HG03135 (cell line): ENCODE data around the gene CNIH3.
"Not testable (repeated sequence)": the region's sequence is repeated elsewhere in the genome, so short reads cannot be mapped to it uniquely, and the experiment has no call there.

ENCODE experiments used
- ATAC-seq: cut with Tn5 transposase; IDR thresholded peaks from one replicate; pipeline ENCODE4 v1.9.1; 2021; ENCODE audit warnings: mild to moderate bottlenecking, moderate library complexity; ENCODE audit not compliant: unreplicated experiment

The CNIH3 gene

DNA sequence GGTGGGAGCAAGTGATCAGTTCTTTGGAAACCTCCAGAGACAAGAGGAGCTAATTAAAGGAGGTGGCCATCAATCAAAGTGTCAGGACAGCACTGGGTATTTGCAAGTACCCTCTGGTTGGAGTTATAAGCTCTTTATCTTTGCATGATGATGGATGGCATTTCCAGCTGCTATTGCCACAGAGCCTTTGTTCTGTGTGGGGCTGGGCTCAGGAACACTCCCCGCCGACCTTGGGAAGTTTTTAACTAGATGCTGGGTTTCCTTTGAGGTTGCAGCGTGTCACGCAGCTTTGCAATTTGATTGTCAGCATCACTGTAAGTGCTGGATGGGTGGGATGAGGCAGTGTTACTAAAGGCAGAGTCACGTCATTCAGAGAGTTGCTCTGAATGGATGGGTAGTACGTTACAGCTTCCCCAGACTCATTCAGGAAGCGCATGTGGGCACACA is 68.9 kb downstream of the CNIH3 start:
- no peak for ATAC-seq

- not testable (repeated sequence) for ATAC-seq
These were observed 70.0 kb downstream of the CNIH3 start for GRCh38 chr1:224686140-224686539.

DNA sequence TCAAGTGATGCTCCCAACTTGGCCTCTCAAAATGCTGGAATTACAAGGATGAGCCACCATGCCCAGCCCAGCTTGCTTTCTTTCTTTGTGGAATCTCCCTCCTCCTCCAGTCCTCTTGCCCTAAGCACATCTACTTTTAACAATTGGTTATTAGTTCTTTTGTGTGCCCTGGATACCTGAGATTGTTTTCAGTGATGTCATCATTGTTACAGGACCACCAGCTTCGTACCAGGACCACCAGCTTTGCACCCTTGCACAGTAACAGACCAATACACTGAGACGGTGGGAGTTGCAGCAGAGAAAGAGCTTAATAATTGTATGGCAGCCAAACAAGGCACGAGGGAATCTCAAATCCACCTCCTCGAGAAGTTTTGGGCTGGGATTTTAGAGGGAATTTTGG is 71.3 kb downstream of the CNIH3 start:
- no peak for ATAC-seq

- no peak for ATAC-seq
These were observed 73.3 kb downstream of the CNIH3 start for GRCh38 chr1:224689374-224689773.

DNA sequence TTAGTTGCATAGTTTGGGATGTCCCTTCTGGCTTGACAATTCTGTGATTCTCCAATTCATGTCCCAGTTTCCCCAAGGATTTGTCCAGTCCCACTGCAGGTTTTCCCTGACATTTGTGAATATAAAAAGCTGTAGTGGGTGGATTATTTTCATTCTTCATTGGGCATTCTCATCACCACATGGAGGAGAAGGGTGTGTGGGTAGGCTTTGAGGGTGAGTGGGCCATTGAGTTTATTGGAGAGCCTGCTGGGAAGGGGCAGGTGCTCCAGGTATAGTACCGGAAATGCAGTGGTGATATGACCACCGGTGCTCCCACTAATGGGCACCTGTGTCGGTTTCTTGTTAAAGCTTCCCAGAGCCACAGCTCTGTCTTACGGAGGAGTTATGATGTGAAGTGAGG is 74.5 kb downstream of the CNIH3 start:
- ATAC-seq, result no peak

DNA sequence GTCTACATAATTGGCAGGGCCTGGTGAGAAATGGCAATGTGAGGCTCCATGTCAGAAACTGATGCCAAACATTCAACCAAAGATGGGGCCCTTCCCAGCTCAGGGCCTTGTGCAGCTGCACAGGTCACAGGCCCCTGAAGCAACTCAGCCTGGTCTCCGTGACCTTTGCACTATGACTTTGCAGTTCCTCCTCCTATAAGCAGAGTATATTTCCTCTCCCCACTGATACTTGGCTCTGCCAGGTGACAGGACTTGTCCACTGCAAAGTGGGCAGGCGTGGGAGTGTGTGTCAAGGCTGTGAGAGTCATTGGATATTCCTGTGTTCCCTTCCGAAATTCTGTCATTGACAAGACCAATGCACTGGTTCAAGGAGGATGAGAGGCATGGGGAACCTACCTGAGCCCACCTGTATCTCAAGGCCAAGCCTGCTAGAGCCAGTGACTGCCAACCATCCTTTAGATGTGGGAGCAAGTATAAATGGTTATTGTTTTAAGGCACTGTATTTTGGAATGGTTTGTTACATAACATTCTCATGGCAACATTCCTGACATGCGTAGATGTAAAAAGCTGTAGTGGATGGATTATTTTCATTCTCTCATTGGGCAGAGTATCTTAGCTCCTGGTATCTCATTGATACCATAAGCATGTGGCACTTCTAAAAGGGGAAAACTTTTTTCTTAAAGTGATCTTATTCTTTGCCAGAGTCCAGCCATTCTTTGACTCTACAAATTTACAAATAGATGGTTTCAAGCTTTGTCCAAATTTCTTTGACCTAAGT is 75.2 kb downstream of the CNIH3 start:
- no peak for ATAC-seq

- ATAC-seq, result no peak
These were observed 78.9 kb downstream of the CNIH3 start for GRCh38 chr1:224694969-224695368.

DNA sequence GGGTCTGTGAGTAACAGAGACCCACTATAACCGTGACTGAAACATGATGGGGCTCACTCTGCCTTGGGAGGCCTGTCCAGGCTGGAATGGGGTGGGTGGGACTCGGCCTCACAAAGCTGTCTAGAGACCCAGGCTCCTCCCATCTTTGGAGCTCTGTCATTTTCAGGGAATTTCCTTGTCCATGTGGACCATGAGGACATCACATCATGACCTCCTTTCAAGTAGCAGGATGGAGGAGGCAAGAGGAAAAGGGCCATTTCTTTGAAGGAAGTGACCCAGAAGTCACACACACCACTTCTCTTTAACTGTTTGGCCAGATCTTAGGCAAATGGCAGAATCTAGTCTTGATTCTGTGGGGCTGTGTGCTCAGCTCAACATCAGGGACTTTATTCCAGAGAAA is 79.9 kb downstream of the CNIH3 start:
- ATAC-seq, result no peak

GRCh38 chr1:224696891-224697765 is 81.0 kb downstream of the CNIH3 start:
- no peak for ATAC-seq

DNA sequence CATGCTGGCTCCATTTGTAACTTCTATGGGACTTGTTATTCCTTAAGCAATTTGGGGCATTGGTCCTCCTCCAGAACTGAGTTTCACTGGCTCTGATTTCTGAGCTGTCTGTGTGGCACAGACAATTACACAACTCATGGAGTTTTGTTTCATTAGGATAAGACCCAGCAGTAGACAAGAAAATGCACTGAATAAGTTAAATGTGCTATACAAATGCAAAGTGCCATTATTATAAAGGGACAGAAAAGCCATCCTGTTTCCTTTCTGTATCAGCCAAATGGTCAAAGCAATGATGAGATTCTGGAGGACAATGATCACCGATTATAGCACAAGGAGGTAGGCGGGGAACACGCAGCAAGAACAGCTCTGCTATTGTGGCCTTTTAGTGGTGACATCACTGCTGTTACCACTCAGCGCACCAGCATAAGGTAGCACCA is 81.9 kb downstream of the CNIH3 start:
- ATAC-seq, result no peak

- no peak for ATAC-seq
These were observed 84.9 kb downstream of the CNIH3 start for GRCh38 chr1:224700918-224701531.

DNA sequence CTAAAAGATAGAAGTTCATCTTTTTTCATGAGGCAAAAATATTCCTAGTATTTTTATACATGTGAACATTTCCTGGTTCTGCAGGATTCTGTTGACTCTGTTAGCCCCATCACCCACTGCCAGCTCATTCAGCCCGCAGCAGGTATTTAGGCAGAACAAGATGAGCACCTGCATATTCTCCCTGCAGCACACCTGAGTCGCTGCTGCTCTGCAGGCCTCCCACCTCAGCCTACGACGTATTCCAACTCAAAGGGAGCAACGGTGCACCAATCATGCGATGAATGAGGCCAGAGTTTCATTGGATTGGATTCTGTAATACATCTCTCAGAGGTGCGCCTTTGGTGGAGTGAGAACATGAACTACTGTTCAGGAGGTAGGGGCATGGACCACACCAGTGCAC is 87.6 kb downstream of the CNIH3 start:
- no peak for ATAC-seq

DNA sequence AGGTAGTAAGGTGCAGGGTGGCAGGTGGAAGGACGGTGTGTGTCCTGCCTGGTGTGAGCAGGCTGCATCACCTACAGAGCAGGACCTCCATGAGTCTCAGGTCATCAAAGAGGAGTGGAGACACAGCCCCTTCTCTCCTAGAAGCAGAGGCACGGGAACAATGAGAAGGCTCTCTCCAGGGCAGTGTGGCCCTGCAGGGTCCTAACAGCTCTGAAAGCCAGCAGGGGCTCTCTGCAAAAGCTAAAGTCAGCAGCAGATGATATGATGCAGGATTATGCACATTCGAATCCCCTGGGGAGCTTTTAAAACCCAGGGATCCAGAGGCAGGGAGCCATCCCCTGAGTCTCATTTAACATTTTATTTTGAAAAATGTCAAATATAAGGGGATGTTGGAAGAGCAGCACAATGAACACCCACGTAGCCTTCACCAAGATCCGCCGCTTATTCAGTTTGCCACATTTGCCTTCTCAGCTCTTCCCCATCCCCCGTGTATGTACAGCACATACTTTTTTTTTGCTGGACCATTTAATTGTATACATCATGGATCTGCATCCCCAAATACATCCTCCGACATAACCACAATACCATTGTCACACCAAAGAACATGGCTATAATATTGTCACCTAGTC is 88.1 kb downstream of the CNIH3 start:
- ATAC-seq, result no peak

- ATAC-seq, result no peak
These were observed 89.5 kb downstream of the CNIH3 start for GRCh38 chr1:224705578-224705977.

DNA sequence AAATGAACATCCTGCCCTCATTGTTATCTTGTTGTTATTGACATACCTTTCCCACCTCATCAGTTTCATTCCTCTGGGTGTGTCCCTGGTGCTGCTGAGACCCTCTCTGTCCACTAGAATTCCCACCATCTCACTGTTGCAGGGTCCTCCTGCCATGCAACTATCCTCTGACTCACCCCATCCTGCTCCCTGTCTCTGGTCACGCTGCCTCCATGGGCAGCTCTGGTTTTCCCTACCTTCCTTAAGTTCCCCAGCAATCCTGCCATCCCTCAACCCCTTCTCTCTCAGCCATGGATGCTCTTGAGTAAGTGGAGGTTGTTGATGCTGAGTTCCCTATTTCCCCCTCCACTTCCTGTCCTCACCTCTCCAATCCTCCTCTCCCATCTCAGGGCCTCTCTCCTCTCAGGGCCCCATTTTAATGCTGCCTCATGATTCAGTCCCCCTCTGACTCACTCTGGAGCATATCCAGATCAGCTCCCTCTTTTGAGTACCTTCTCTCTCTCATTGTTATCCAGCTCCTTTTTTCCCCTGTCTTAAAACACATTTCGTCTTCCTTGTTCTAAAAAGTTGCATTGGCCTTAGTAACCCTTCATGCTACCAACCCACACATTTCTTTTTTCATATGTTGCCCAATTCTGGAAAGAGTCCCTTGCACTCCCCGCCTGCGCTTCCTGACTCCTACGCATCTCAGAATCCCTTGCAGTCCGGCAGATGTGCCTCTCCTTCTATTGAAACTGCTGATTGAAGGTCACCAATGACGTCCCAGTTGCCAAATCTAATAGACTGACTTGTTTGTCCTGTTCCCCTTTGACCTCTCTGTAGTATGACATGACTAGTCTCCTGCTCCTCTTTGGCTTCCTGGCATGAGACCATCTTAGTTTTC is 92.0 kb downstream of the CNIH3 start:
- no peak for ATAC-seq

GRCh38 chr1:224710196-224710595 is 94.1 kb downstream of the CNIH3 start:
- ATAC-seq, result no peak

- not testable (repeated sequence) for ATAC-seq
These were observed 95.2 kb downstream of the CNIH3 start for GRCh38 chr1:224711231-224711756.

DNA sequence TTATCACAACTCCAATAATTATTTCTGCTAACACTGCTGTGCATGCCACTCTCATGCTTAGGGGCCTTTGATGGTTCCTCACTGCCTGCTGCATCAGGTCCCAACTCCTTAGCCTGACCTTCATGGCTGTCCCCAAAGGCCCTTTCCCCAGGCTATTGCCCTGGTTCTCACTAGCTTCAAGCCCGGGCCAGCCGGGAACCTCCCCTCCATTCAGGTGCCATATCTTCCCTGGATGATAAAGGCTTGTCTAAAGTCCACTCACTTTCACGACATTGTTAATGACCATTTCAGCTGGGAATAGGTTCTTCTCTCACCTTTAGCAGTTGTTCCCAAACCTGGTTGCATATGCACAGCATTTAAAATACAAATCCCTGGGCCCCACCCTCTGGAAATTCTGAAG is 95.8 kb downstream of the CNIH3 start:
- no peak for ATAC-seq

DNA sequence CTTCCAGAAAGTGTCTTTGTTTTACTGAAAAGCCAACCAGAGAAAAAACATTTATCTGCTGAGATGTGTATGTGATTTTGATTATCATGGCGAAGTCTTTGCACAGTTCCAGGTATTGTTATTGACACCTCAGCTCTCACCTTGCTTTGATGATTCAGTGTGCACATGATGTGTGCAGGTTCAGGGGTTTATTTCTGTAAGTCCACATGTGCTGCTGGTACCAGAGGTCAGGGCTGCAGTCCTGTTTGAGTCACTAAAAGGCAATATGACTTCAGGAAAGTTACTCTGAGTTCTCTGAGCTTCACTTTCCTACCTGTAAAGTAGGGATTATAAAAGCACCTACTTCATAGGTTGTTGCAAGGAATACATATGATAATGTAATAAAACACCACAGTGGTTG is 97.1 kb downstream of the CNIH3 start:
- no peak for ATAC-seq

DNA sequence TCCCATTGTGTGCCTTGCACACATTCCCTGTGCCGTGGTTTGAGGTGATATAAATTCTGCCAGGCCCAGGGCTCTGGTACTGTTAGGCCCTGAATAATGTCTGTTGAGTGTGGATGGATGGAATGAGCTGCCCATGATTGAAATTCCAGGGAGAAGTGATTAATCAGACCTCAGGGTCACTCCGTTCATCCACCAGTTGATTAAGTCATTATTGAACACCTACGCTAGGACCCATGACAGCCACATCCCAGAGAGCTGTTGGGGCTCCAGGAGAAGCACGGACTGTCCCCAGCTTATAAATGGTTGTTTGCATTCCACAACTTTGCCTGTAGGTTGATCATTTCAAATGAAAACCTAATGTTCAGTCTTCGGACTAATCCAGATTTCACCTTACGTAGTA is 98.4 kb downstream of the CNIH3 start:
- no peak for ATAC-seq
